HCT116 (cell line): Measurements from ENCODE around the gene PRELID2. TPM values are rescaled to one million over a fixed set of nuclear protein-coding genes. Genes with fewer than 3 reads are reported as not detected.

Experiments used
- ATAC-seq: fragments of 200-7000 bp; cut with Tn5 transposase; 2 replicates; pipeline ENCODE4 v1.9.1; 2020; ENCODE audit warnings: mild to moderate bottlenecking, moderate library complexity
- BruUV-seq: library from RNA; stranded (reverse); fragments of 400-500 nt; replicated peaks from 2 replicates; lab custom pipeline; 2021; lab: Mats Ljungman, UMichigan
- CTCF ChIA-PET: fragments of 300-600 bp; sonication (Branson Sonifier 250); formaldehyde crosslinking; loops from one replicate; lab custom pipeline; 2021; ENCODE audit warnings: antibody characterized with exemption; lab: Charles Lee
- POLR2A ChIA-PET: fragments of 300-600, 350-600 bp; sonication (Branson Sonifier 250); formaldehyde crosslinking; loops from one replicate; lab custom pipeline; 2021; ENCODE audit warnings: antibody characterized with exemption; lab: Charles Lee
- RAD21 ChIA-PET, 2 experiments: fragments of 300-600 bp; sonication (Branson Sonifier 250); formaldehyde crosslinking; loops; one replicate each; lab custom pipeline; 2023; ENCODE audit warnings: low total read pairs in 2 of 2; ENCODE audit not compliant: uncharacterized antibody in 2 of 2, unreplicated experiment in 2 of 2, low non-redundant PET in 1 of 2; lab: Charles Lee
- DNase-seq: peaks from one replicate; pipeline ENCODE4 v3.0.0-alpha.2; 2010; ENCODE audit warnings: low read depth, low spot score
- H2AFZ ChIP-seq: fragments of 200-600 bp; shearing (Covaris generic), sonication (generic); 2 replicates; pipeline ENCODE4 v1.6.1; 2017; ENCODE audit warnings: low read depth, mixed run types, mixed read lengths, antibody characterized with exemption, low read length; ENCODE audit not compliant: poor library complexity, severe bottlenecking
- H3K27ac ChIP-seq: 2 replicates; pipeline ENCODE4 v1.5.1; 2012; ENCODE audit warnings: low read depth, low read length
- H3K27me3 ChIP-seq: fragments of 200-600 bp; sonication (generic); 2 replicates; pipeline ENCODE4 v1.6.1; 2016; ENCODE audit warnings: mixed run types, low read length, mixed read lengths; ENCODE audit not compliant: insufficient read depth
- H3K36me3 ChIP-seq, 2 experiments: fragments of 200-500 bp in 1 of 2; fragments of 200-600 bp in 1 of 2; sonication (Bioruptor generic) in 1 of 2; sonication (generic) in 1 of 2; 2 replicates each; pipeline versions ENCODE4 v1.5.1 to v1.6.1; 2014 to 2016; ENCODE audit warnings: low read length in 2 of 2, inconsistent platforms in 1 of 2, mixed read lengths in 1 of 2, mixed run types in 1 of 2; ENCODE audit not compliant: insufficient read depth in 2 of 2, control insufficient read depth in 1 of 2
- H3K4me1 ChIP-seq, 2 experiments: fragments of 200-600 bp in 1 of 2; sonication (generic) in 1 of 2; 2 replicates each; pipeline versions ENCODE4 v1.5.1 to v1.6.1; 2012 to 2017; ENCODE audit warnings: low read length in 2 of 2, inconsistent platforms in 1 of 2, mild to moderate bottlenecking in 1 of 2, mixed read lengths in 1 of 2, mixed run types in 1 of 2, moderate library complexity in 1 of 2; ENCODE audit not compliant: insufficient read depth in 2 of 2, control insufficient read depth in 1 of 2
- H3K4me2 ChIP-seq: fragments of 200-600 bp; sonication (generic); 2 replicates; pipeline ENCODE4 v1.6.1; 2017; ENCODE audit warnings: mixed run types, low read length, mixed read lengths
- H3K4me3 ChIP-seq, 2 experiments: fragments of 200-600 bp in 1 of 2; sonication (generic) in 1 of 2; replicated peaks in 1 of 2; 2 replicates each; pipeline ENCODE4 v1.5.1; 2011 to 2016; ENCODE audit warnings: low read length in 2 of 2, control low read depth in 1 of 2, low read depth in 1 of 2, mild to moderate bottlenecking in 1 of 2, mixed read lengths in 1 of 2, mixed run types in 1 of 2
- H3K79me2 ChIP-seq: fragments of 200-600 bp; sonication (generic); 2 replicates; pipeline ENCODE4 v1.6.1; 2017; ENCODE audit warnings: mild to moderate bottlenecking, mixed run types, low read length, moderate library complexity, mixed read lengths; ENCODE audit not compliant: insufficient read depth
- H3K9ac ChIP-seq: fragments of 200-600 bp; sonication (generic); 2 replicates; pipeline ENCODE4 v1.6.1; 2016; ENCODE audit warnings: low read length, mixed read lengths
- H3K9me2 ChIP-seq: fragments of 200-600 bp; sonication (generic), shearing (Covaris generic); 2 replicates; pipeline ENCODE4 v1.6.1; 2017; ENCODE audit warnings: mixed run types, mild to moderate bottlenecking, moderate library complexity; ENCODE audit not compliant: insufficient read depth
- H3K9me3 ChIP-seq, 2 experiments: fragments of 200-500 bp in 1 of 2; fragments of 200-600 bp in 1 of 2; sonication (Bioruptor generic) in 1 of 2; sonication (generic) in 1 of 2; 2 replicates each; pipeline ENCODE4 v1.6.1; 2014 to 2017; ENCODE audit warnings: low read length in 2 of 2, mixed read lengths in 2 of 2, inconsistent platforms in 1 of 2, low read depth in 1 of 2, mild to moderate bottlenecking in 1 of 2, mixed run types in 1 of 2, moderate library complexity in 1 of 2; ENCODE audit not compliant: control insufficient read depth in 1 of 2, insufficient read depth in 1 of 2
- H4K20me1 ChIP-seq: fragments of 200-600 bp; sonication (generic), shearing (Covaris generic); 2 replicates; pipeline ENCODE4 v1.6.1; 2017; ENCODE audit warnings: mixed run types, mild to moderate bottlenecking, moderate library complexity; ENCODE audit not compliant: insufficient read depth
- CBX3 ChIP-seq: IDR thresholded peaks from 2 replicates; pipeline ENCODE4 v1.6.1; 2012; ENCODE audit warnings: low read depth
- EGR1 ChIP-seq: IDR thresholded peaks from 2 replicates; pipeline ENCODE4 v1.6.1; 2012; ENCODE audit warnings: low read depth
- EZH2phosphoT487 ChIP-seq: fragments of 200-600 bp; IDR thresholded peaks from 2 replicates; pipeline ENCODE4 v1.6.1; 2018; ENCODE audit warnings: antibody characterized with exemption, borderline replicate concordance
- FOSL1 ChIP-seq: IDR thresholded peaks from 2 replicates; pipeline ENCODE4 v1.6.1; 2012; ENCODE audit warnings: low read depth
- JUND ChIP-seq: IDR thresholded peaks from 2 replicates; pipeline ENCODE4 v1.6.1; 2012
- POLR2A ChIP-seq: IDR thresholded peaks from 2 replicates; pipeline ENCODE4 v1.7.0; 2011; ENCODE audit warnings: borderline replicate concordance; ENCODE audit not compliant: insufficient read depth, insufficient read length; ENCODE audit errors: extremely low read depth
- POLR2AphosphoS5 ChIP-seq: IDR thresholded peaks from 2 replicates; pipeline ENCODE4 v1.6.1; 2011; ENCODE audit warnings: mild to moderate bottlenecking, low read depth, low read length, moderate library complexity
- RAD21 ChIP-seq: IDR thresholded peaks from 2 replicates; pipeline ENCODE4 v1.6.1; 2012; ENCODE audit warnings: low read depth, mild to moderate bottlenecking
- SIN3A ChIP-seq: IDR thresholded peaks from 2 replicates; pipeline ENCODE4 v1.6.1; 2012; ENCODE audit warnings: low read depth
- SP1 ChIP-seq: IDR thresholded peaks from 2 replicates; pipeline ENCODE4 v1.6.1; 2012; ENCODE audit warnings: low read depth
- TCF7L2 ChIP-seq: IDR thresholded peaks from 2 replicates; pipeline ENCODE4 v1.7.0; 2011; ENCODE audit warnings: borderline replicate concordance, inconsistent platforms; ENCODE audit not compliant: insufficient read depth, insufficient read length; ENCODE audit errors: extremely low read depth
- YY1 ChIP-seq: IDR thresholded peaks from 2 replicates; pipeline ENCODE4 v1.6.1; 2011; ENCODE audit warnings: low read length, low read depth, moderate library complexity, mild to moderate bottlenecking; ENCODE audit not compliant: insufficient replicate concordance; ENCODE audit errors: extremely low read depth
- ZFX ChIP-seq: fragments of 450-650 bp; IDR thresholded peaks from 2 replicates; pipeline ENCODE4 v1.6.1; 2017
- ZNF274 ChIP-seq: fragments of 200-500 bp; sonication (Bioruptor generic); IDR thresholded peaks from 2 replicates; pipeline ENCODE4 v1.6.1; 2014; ENCODE audit warnings: mild to moderate bottlenecking, low read depth, low read length, inconsistent platforms
- intact Hi-C: fragments of 100-400 bp; cut with micrococcal nuclease; formaldehyde crosslinking; loops from 2 replicates; pipeline ENCODE4 v1.10.0; 2022
- total RNA-seq: library from RNA; stranded (reverse); gene quantifications from one replicate; pipeline ENCODE4 v1.2.1, GENCODE V29; 2021; ENCODE audit not compliant: unreplicated experiment
- TF ChIP-seq, protein P1 (sequence below): IDR thresholded peaks from 2 replicates; pipeline ENCODE4 v1.6.1; 2011; ENCODE audit warnings: mild to moderate bottlenecking, low read length, moderate library complexity; ENCODE audit not compliant: insufficient replicate concordance; ENCODE audit errors: extremely low read depth
- TF ChIP-seq, protein P2 (sequence below), 3 experiments: fragments of 200-600 bp in 1 of 3; sonication (generic) in 1 of 3; IDR thresholded peaks in 2 of 3; conservative IDR thresholded peaks in 1 of 3; 2 replicates each; pipeline ENCODE4 v1.5.1; 2012 to 2017; ENCODE audit warnings: low read depth in 2 of 3, low read length in 2 of 3, antibody characterized with exemption in 1 of 3, borderline replicate concordance in 1 of 3, control low read depth in 1 of 3, mild to moderate bottlenecking in 1 of 3, mixed read lengths in 1 of 3, mixed run types in 1 of 3, moderate library complexity in 1 of 3; ENCODE audit not compliant: insufficient read depth in 1 of 3
- TF ChIP-seq, protein P3 (sequence below): IDR thresholded peaks from 2 replicates; pipeline ENCODE4 v1.6.1; 2012; ENCODE audit warnings: low read depth
- TF ChIP-seq, protein P4 (sequence below): IDR thresholded peaks from 2 replicates; pipeline ENCODE4 v1.6.1; 2012

Gene PRELID2
- total RNA-seq, 1 experiment from 2014 or later, result 20.1 TPM

DNA sequence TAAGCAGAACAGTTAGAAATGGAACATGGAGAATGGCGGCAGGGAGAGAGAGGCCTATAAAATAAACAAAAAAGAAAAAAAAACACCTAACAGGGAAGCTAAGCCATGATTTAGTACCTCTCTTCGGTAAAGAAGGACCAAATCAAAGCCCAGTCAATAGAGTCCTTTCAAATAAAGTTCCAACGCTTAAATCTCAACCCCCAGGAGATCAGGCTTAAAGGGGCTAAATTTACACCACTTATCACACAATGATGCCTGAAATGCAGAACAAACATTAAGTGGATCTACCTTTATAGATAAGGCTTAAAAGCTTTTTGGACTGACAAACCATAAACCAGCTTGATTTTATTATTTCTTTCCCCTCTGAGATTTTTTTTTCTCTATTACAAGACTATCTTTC lies 66.3 kb downstream of the PRELID2 start:
- Histone ChIP-seq H4K20me1 (no peaks in the 10 kb centered on the region), H3K79me2 (no peaks in the 10 kb centered on the region), H3K4me1 (no peaks in the 10 kb centered on the region), H2AFZ (no peak overlapping the region), H3K27me3 (no peaks in the 10 kb centered on the region), H3K9me2 (no peaks in the 10 kb centered on the region), H3K36me3 (no peaks in the 10 kb centered on the region), H3K9me3 (no peaks in the 10 kb centered on the region), H3K27ac (no peak overlapping the region), H3K4me3 (no peak overlapping the region), H3K4me2 (no peak overlapping the region), H3K9ac (no peak overlapping the region)
- no TSS peak for BruUV-seq
- ChIA-PET POLR2A (no interaction called here), RAD21 (no interaction called here), CTCF (no interaction called here)
- intact Hi-C loops, result no loop called here
- no peak for ATAC-seq
- no peak for TF ChIP-seq FOSL1
- TF ChIP-seq YY1, result no peak
- TF ChIP-seq, protein P1, sequence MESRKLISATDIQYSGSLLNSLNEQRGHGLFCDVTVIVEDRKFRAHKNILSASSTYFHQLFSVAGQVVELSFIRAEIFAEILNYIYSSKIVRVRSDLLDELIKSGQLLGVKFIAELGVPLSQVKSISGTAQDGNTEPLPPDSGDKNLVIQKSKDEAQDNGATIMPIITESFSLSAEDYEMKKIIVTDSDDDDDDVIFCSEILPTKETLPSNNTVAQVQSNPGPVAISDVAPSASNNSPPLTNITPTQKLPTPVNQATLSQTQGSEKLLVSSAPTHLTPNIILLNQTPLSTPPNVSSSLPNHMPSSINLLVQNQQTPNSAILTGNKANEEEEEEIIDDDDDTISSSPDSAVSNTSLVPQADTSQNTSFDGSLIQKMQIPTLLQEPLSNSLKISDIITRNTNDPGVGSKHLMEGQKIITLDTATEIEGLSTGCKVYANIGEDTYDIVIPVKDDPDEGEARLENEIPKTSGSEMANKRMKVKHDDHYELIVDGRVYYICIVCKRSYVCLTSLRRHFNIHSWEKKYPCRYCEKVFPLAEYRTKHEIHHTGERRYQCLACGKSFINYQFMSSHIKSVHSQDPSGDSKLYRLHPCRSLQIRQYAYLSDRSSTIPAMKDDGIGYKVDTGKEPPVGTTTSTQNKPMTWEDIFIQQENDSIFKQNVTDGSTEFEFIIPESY, result no peak
- TF ChIP-seq, protein P2, sequence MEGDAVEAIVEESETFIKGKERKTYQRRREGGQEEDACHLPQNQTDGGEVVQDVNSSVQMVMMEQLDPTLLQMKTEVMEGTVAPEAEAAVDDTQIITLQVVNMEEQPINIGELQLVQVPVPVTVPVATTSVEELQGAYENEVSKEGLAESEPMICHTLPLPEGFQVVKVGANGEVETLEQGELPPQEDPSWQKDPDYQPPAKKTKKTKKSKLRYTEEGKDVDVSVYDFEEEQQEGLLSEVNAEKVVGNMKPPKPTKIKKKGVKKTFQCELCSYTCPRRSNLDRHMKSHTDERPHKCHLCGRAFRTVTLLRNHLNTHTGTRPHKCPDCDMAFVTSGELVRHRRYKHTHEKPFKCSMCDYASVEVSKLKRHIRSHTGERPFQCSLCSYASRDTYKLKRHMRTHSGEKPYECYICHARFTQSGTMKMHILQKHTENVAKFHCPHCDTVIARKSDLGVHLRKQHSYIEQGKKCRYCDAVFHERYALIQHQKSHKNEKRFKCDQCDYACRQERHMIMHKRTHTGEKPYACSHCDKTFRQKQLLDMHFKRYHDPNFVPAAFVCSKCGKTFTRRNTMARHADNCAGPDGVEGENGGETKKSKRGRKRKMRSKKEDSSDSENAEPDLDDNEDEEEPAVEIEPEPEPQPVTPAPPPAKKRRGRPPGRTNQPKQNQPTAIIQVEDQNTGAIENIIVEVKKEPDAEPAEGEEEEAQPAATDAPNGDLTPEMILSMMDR (IDR thresholded peaks at IDR 0.05 in 2 of 3, conservative IDR thresholded peaks at IDR 0.05 in 1 of 3; ENCODE audit: borderline replicate concordance in 1 of 3, insufficient read depth in 1 of 3, low read depth in 2 of 3, low read length in 2 of 3), result no peak
- TF ChIP-seq RAD21, result no peak
- no peak for TF ChIP-seq TCF7L2
- TF ChIP-seq, protein P3, sequence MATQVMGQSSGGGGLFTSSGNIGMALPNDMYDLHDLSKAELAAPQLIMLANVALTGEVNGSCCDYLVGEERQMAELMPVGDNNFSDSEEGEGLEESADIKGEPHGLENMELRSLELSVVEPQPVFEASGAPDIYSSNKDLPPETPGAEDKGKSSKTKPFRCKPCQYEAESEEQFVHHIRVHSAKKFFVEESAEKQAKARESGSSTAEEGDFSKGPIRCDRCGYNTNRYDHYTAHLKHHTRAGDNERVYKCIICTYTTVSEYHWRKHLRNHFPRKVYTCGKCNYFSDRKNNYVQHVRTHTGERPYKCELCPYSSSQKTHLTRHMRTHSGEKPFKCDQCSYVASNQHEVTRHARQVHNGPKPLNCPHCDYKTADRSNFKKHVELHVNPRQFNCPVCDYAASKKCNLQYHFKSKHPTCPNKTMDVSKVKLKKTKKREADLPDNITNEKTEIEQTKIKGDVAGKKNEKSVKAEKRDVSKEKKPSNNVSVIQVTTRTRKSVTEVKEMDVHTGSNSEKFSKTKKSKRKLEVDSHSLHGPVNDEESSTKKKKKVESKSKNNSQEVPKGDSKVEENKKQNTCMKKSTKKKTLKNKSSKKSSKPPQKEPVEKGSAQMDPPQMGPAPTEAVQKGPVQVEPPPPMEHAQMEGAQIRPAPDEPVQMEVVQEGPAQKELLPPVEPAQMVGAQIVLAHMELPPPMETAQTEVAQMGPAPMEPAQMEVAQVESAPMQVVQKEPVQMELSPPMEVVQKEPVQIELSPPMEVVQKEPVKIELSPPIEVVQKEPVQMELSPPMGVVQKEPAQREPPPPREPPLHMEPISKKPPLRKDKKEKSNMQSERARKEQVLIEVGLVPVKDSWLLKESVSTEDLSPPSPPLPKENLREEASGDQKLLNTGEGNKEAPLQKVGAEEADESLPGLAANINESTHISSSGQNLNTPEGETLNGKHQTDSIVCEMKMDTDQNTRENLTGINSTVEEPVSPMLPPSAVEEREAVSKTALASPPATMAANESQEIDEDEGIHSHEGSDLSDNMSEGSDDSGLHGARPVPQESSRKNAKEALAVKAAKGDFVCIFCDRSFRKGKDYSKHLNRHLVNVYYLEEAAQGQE, result no peak
- TF ChIP-seq POLR2A, result no peak
- TF ChIP-seq, protein P4, sequence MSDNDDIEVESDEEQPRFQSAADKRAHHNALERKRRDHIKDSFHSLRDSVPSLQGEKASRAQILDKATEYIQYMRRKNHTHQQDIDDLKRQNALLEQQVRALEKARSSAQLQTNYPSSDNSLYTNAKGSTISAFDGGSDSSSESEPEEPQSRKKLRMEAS, result no peak
- TF ChIP-seq ZFX, result no peak
- TF ChIP-seq EZH2phosphoT487, result no peak
- TF ChIP-seq JUND, result no peak
- TF ChIP-seq EGR1, result no peak
- TF ChIP-seq ZNF274, result no peak
- TF ChIP-seq POLR2AphosphoS5, result no peak
- TF ChIP-seq SP1, result no peak
- no peak for TF ChIP-seq CBX3
- no peak for TF ChIP-seq SIN3A
- no peak for DNase-seq
